K562 (cell line): ENCODE data around the gene FKBP11. TPM values are rescaled to one million over a fixed set of nuclear protein-coding genes. Genes with fewer than 3 reads are reported as not detected.
"Not testable (repeated sequence)": the region's sequence is repeated elsewhere in the genome, so short reads cannot be mapped to it uniquely, and the experiment has no call there.

Experiments used
- ATAC-seq: fragments of 200-7000 bp; cut with Tn5 transposase; 3 replicates; pipeline ENCODE4 v1.9.1; 2020; ENCODE audit warnings: moderate library complexity
- BruUV-seq: library from RNA; stranded (reverse); fragments of 400-500 nt; replicated peaks from 2 replicates; lab custom pipeline; 2021; lab: Mats Ljungman, UMichigan
- CTCF ChIA-PET: fragments of 300-600 bp; formaldehyde crosslinking; extraction: SDS; loops from one replicate; lab custom pipeline; 2021; ENCODE audit warnings: low intra/inter-chr PET ratio; lab: Yijun Ruan, JAX
- POLR2A ChIA-PET: fragments of 300-600, 350-650 bp; sonication (Branson Sonifier 250); formaldehyde crosslinking; extraction: SDS; loops from one replicate; lab custom pipeline; 2021; ENCODE audit warnings: antibody characterized with exemption, inconsistent platforms; lab: Yijun Ruan, JAX
- DNase-seq, 4 experiments: peaks; one replicate each; pipeline versions ENCODE4 v3.0.0 to v3.0.0-alpha.2; 2011 to 2018; ENCODE audit warnings: low spot score in 3 of 4, mixed read lengths in 3 of 4; ENCODE audit errors: extremely low read depth in 1 of 4
- FAIRE-seq: peaks from 2 replicates; lab custom pipeline; 2011; peaks lifted over from hg19 to GRCh38; lab: Jason Lieb, UNC
- H2AFZ ChIP-seq: 2 replicates; pipeline ENCODE4 v1.6.0; 2011; ENCODE audit warnings: low read depth, low read length, control low read depth, inconsistent platforms
- H3K27ac ChIP-seq: fragments of 200-600 bp; 3 replicates; pipeline ENCODE4 v1.8.0; 2011; ENCODE audit warnings: low read depth, mild to moderate bottlenecking, control low read depth, inconsistent platforms, low read length, moderate library complexity, mixed read lengths; ENCODE audit errors: extremely low read depth
- H3K27me3 ChIP-seq, 2 experiments: fragments of 300-600 bp in 1 of 2; 2 replicates in 1 of 2; 3 replicates in 1 of 2; pipeline versions ENCODE4 v1.6.0 to v1.8.0; 2011; ENCODE audit warnings: inconsistent platforms in 2 of 2, low read length in 2 of 2, mild to moderate bottlenecking in 1 of 2, mixed read lengths in 1 of 2, moderate library complexity in 1 of 2; ENCODE audit not compliant: control insufficient read depth in 2 of 2, insufficient read depth in 2 of 2
- H3K36me3 ChIP-seq: fragments of 300-600 bp; 3 replicates; pipeline ENCODE4 v1.8.0; 2011; ENCODE audit warnings: mild to moderate bottlenecking, low read length, inconsistent platforms; ENCODE audit not compliant: control insufficient read depth, insufficient read depth
- H3K4me1 ChIP-seq, 2 experiments: fragments of 200-600 bp in 1 of 2; replicated peaks in 1 of 2; 2 replicates in 1 of 2; 3 replicates in 1 of 2; pipeline versions ENCODE4 v1.5.1 to v1.8.0; 2011; ENCODE audit warnings: inconsistent platforms in 2 of 2, low read length in 2 of 2, mild to moderate bottlenecking in 1 of 2, mixed read lengths in 1 of 2, moderate library complexity in 1 of 2; ENCODE audit not compliant: control insufficient read depth in 2 of 2, insufficient read depth in 2 of 2
- H3K4me2 ChIP-seq: 2 replicates; pipeline ENCODE4 v1.6.1; 2011; ENCODE audit warnings: low read length, control low read depth, inconsistent platforms, mixed read lengths; ENCODE audit not compliant: insufficient read depth
- H3K4me3 ChIP-seq: fragments of 200-600 bp; sonication (generic), shearing (Covaris generic); 2 replicates; pipeline ENCODE4 v1.5.1; 2016; ENCODE audit warnings: control low read depth, inconsistent platforms
- H3K79me2 ChIP-seq: fragments of 200-600 bp; 3 replicates; pipeline ENCODE4 v1.8.0; 2011; ENCODE audit warnings: low read length, inconsistent platforms; ENCODE audit not compliant: control insufficient read depth, insufficient read depth
- H3K9ac ChIP-seq, 2 experiments: 2 replicates each; pipeline versions ENCODE4 v1.6.0 to v1.6.1; 2011; ENCODE audit warnings: low read depth in 2 of 2, low read length in 2 of 2, control low read depth in 1 of 2, inconsistent platforms in 1 of 2, mild to moderate bottlenecking in 1 of 2, mixed read lengths in 1 of 2; ENCODE audit not compliant: insufficient read depth in 1 of 2
- H3K9me1 ChIP-seq: one replicate; pipeline ENCODE4 v1.6.0; 2011; ENCODE audit warnings: inconsistent platforms, mild to moderate bottlenecking, low read length, moderate library complexity; ENCODE audit not compliant: control insufficient read depth, insufficient read depth
- H3K9me3 ChIP-seq: replicated peaks from 2 replicates; pipeline ENCODE4 v1.5.1; 2011; ENCODE audit warnings: low read depth, low read length, inconsistent platforms; ENCODE audit not compliant: control insufficient read depth, insufficient read depth
- H4K20me1 ChIP-seq: replicated peaks from 2 replicates; pipeline ENCODE4 v1.6.1; 2011; ENCODE audit warnings: low read length, inconsistent platforms, mixed read lengths; ENCODE audit not compliant: control insufficient read depth, insufficient read depth
- CBX3 ChIP-seq, 2 experiments: IDR thresholded peaks; 1 replicate in 1 of 2; 2 replicates in 1 of 2; pipeline ENCODE4 v1.6.1; 2012; ENCODE audit warnings: inconsistent platforms in 2 of 2, low read length in 2 of 2, borderline replicate concordance in 1 of 2, control low read depth in 1 of 2
- CEBPB ChIP-seq: fragments of 450-650 bp; IDR thresholded peaks from 2 replicates; pipeline ENCODE4 v1.6.1; 2016; ENCODE audit warnings: missing genetic modification characterization, missing compliant biosample characterization
- CREM ChIP-seq: IDR thresholded peaks from 2 replicates; pipeline ENCODE4 v1.6.1; 2014; ENCODE audit warnings: antibody characterized with exemption, low read depth
- ESRRB ChIP-seq: fragments of 250-450 bp; sonication (Bioruptor Pico); IDR thresholded peaks from 2 replicates; pipeline ENCODE4 v1.5.0; 2020; ENCODE audit warnings: mild to moderate bottlenecking, moderate library complexity, borderline replicate concordance
- GTF2E2 ChIP-seq: fragments of 200-800 bp; sonication (Bioruptor generic); IDR thresholded peaks from 2 replicates; pipeline ENCODE4 v1.6.1; 2016; ENCODE audit warnings: missing genetic modification characterization, missing compliant biosample characterization
- HNRNPUL1 ChIP-seq: fragments of 200-400 bp; formaldehyde crosslinking; IDR thresholded peaks from 2 replicates; pipeline ENCODE4 v1.6.1; 2017; ENCODE audit warnings: low read length
- NR3C1 ChIP-seq: sonication (generic); formaldehyde crosslinking; IDR thresholded peaks from 2 replicates; pipeline ENCODE4 v1.8.1; 2022; ENCODE audit warnings: missing genetic modification reagents
- OTX1 ChIP-seq: fragments of 450-650 bp; formaldehyde crosslinking; IDR thresholded peaks from 2 replicates; pipeline ENCODE4 v1.4.0; 2022; ENCODE audit warnings: mild to moderate bottlenecking
- SAFB2 ChIP-seq: fragments of 200-400 bp; formaldehyde crosslinking; IDR thresholded peaks from 2 replicates; pipeline ENCODE4 v1.6.1; 2018; ENCODE audit warnings: borderline replicate concordance, low read length, low read depth, moderate library complexity; ENCODE audit not compliant: severe bottlenecking
- ZNF717 ChIP-seq: fragments of 250-450 bp; sonication (Bioruptor Pico); IDR thresholded peaks from 2 replicates; pipeline ENCODE4 v1.5.0; 2021
- WGBS: fragments of 100-300 bp; shearing (Covaris generic); methylation state at CpG from one replicate; pipeline ENCODE4 v1.1.6; 2016; ENCODE audit warnings: low coverage, mixed read lengths; ENCODE audit not compliant: insufficient coverage; ENCODE audit errors: missing lambda C conversion rate; 5-methylcytosine and 5-hydroxymethylcytosine counted together
- in situ Hi-C: fragments of 300-500 bp; cut with MboI; formaldehyde crosslinking; loops from 4 replicates; pipeline ENCODE4 v1.15.0; 2018; ENCODE audit warnings: inconsistent platforms, mixed read lengths
- intact Hi-C: fragments of 100-400 bp; cut with micrococcal nuclease; formaldehyde crosslinking; loops from 2 replicates; pipeline ENCODE4 v1.14.2; 2022
- polyA plus RNA-seq, 8 experiments: library from polyadenylated mRNA; depleted of rRNA in 4 of 8; stranded (reverse) in 5 of 8; unstranded in 3 of 8; fragments of >200 nt; fragmentation: Nextera tagmentation in 2 of 8; fragmentation: Illumina TruSeq in 1 of 8; extraction: Ambion mirVana in 2 of 8; extraction: Trizol in 1 of 8; gene quantifications; 2 replicates each; pipeline versions ENCODE4 v1.2.1 to v1.2.3, GENCODE V29; 2011 to 2014; ENCODE audit warnings: inconsistent platforms in 1 of 8, missing spikeins in 1 of 8
- total RNA-seq, 7 experiments: library from RNA; depleted of rRNA in 6 of 7; stranded (reverse); fragments of >200 nt in 6 of 7; fragmentation: Illumina TruSeq in 2 of 7; extraction: Trizol in 2 of 7; gene quantifications; 2 replicates each; pipeline versions ENCODE4 v1.2.1 to v1.2.3, GENCODE V29; 2011 to 2021; ENCODE audit warnings: low replicate concordance in 1 of 7
- TF ChIP-seq, protein P1 (sequence below): sonication (generic); formaldehyde crosslinking; IDR thresholded peaks from 2 replicates; pipeline ENCODE4 v1.8.0; 2022; ENCODE audit warnings: mild to moderate bottlenecking, missing genetic modification reagents
- TF ChIP-seq, protein P2 (sequence below), 3 experiments: fragments of 200-800 bp in 1 of 3; fragments of 250-450 bp in 1 of 3; fragments of 450-650 bp in 1 of 3; sonication (Bioruptor Pico) in 1 of 3; sonication (Bioruptor generic) in 1 of 3; formaldehyde crosslinking in 1 of 3; IDR thresholded peaks; 2 replicates each; pipeline versions ENCODE4 v1.6.1 to v1.8.0; 2016 to 2022; ENCODE audit warnings: mild to moderate bottlenecking in 2 of 3, missing genetic modification characterization in 2 of 3, missing compliant biosample characterization in 1 of 3, moderate library complexity in 1 of 3

The FKBP11 gene
- total and polyA plus RNA-seq, 9 of the 15 experiments (the other 6 are each of a cell fraction or from before 2014, with no cell fraction given) = 1.6 to 8.2 (median 5.8) TPM

DNA sequence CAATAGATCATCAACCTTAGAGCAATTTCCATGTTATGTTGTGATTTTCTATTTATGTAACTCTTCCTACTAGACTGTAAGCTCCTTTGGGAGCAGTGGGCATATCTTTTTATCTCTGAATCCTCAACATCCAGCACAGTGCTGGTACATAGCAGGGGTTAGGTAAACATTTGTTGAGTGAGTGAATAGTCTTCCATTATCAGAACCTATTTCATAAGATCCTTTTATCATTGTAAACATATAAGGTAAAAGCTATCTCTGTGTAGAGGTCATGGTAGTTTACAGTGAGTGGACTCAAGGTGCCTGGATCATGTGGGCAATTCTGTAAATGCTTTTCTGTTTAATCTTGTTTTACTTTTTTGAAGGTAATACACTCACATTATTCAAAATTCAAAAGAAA lies 15.1 kb downstream of the FKBP11 start:
- Histone ChIP-seq H3K4me2 (no peak overlapping the region), H3K4me3 (no peak overlapping the region)
- in situ Hi-C loops = no loop called here

DNA sequence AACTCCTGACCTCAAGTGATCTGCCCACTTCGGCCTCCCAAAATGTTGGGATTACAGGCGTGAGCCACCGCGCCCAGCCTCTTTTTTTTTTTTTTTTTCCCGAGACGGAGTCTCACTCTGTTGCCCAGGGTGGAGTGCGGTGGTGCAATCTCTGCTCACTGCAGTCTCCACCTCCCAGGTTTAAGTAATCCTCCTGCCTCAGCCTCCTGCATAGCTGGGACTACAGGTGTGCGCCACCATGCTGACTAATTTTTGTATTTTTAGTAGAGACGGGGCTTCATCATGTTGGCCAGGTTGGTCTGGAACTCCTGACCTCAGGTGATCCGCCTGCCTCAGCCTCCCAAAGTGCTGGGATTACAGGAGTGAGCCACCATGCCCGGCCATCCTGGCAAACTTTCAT lies 15.6 kb downstream of the FKBP11 start:
- POLR2A ChIA-PET = interaction anchor here (0.9 kb wide), 1 partner anchor 29 kb away, joined by 4 read pairs; no protein-coding TSS in a partner anchor
- H3K27ac ChIP-seq, H3K79me2 ChIP-seq, in situ Hi-C loops, H3K9ac ChIP-seq, H3K36me3 ChIP-seq, FAIRE-seq, H3K4me2 ChIP-seq, H3K9me3 ChIP-seq, ATAC-seq, H4K20me1 ChIP-seq, CTCF ChIA-PET, intact Hi-C loops, DNase-seq, H2AFZ ChIP-seq, H3K4me3 ChIP-seq, H3K9me1 ChIP-seq, BruUV-seq, H3K4me1 ChIP-seq, H3K27me3 ChIP-seq: not testable (repeated sequence)
- 34% methylated on average over 6 of the region's 11 CpGs for WGBS

More for the DNA sequence above, 15.1 kb downstream of the FKBP11 start:
- Histone ChIP-seq H3K79me2 (no peaks in the 10 kb centered on the region), H3K9me3 (no peaks in the 10 kb centered on the region), H2AFZ (no peak overlapping the region), H3K36me3 (no peaks in the 10 kb centered on the region), H3K9ac (no peak overlapping the region), H3K9me1 (no peaks in the 10 kb centered on the region), H4K20me1 (no peaks in the 10 kb centered on the region), H3K27ac (no peak overlapping the region), H3K4me1 (no peaks in the 10 kb centered on the region; a peak in 1 of 5 replicates), H3K27me3 (peaks cover 0 to 3% of the 10 kb centered on the region in 2 experiments; a peak in 1 of 5 replicates)
- CTCF ChIA-PET = no interaction called here
- intact Hi-C loops = no loop called here
- no peak for TF ChIP-seq ZNF717 (CRISPR knock-in tag)
- TF ChIP-seq HNRNPUL1 = no peak
- TF ChIP-seq CREM = no peak
- TF ChIP-seq ESRRB (CRISPR knock-in tag) = no peak
- TF ChIP-seq OTX1 (CRISPR knock-in tag) = no peak
- TF ChIP-seq, protein P1, sequence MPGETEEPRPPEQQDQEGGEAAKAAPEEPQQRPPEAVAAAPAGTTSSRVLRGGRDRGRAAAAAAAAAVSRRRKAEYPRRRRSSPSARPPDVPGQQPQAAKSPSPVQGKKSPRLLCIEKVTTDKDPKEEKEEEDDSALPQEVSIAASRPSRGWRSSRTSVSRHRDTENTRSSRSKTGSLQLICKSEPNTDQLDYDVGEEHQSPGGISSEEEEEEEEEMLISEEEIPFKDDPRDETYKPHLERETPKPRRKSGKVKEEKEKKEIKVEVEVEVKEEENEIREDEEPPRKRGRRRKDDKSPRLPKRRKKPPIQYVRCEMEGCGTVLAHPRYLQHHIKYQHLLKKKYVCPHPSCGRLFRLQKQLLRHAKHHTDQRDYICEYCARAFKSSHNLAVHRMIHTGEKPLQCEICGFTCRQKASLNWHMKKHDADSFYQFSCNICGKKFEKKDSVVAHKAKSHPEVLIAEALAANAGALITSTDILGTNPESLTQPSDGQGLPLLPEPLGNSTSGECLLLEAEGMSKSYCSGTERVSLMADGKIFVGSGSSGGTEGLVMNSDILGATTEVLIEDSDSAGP (CRISPR knock-in tag) = no peak
- TF ChIP-seq GTF2E2 (tag) = no peak
- no peak for TF ChIP-seq SAFB2
- no peak for TF ChIP-seq CBX3 (IDR thresholded peaks at IDR 0.05; ENCODE audit: borderline replicate concordance in 1 of 2, low read length in 2 of 2)
- TF ChIP-seq, protein P2, sequence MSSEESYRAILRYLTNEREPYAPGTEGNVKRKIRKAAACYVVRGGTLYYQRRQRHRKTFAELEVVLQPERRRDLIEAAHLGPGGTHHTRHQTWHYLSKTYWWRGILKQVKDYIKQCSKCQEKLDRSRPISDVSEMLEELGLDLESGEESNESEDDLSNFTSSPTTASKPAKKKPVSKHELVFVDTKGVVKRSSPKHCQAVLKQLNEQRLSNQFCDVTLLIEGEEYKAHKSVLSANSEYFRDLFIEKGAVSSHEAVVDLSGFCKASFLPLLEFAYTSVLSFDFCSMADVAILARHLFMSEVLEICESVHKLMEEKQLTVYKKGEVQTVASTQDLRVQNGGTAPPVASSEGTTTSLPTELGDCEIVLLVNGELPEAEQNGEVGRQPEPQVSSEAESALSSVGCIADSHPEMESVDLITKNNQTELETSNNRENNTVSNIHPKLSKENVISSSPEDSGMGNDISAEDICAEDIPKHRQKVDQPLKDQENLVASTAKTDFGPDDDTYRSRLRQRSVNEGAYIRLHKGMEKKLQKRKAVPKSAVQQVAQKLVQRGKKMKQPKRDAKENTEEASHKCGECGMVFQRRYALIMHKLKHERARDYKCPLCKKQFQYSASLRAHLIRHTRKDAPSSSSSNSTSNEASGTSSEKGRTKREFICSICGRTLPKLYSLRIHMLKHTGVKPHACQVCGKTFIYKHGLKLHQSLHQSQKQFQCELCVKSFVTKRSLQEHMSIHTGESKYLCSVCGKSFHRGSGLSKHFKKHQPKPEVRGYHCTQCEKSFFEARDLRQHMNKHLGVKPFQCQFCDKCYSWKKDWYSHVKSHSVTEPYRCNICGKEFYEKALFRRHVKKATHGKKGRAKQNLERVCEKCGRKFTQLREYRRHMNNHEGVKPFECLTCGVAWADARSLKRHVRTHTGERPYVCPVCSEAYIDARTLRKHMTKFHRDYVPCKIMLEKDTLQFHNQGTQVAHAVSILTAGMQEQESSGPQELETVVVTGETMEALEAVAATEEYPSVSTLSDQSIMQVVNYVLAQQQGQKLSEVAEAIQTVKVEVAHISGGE (CRISPR knock-in tag; IDR thresholded peaks at IDR 0.05) = no peak
- TF ChIP-seq NR3C1 (CRISPR knock-in tag) = no peak
- no peak for TF ChIP-seq CEBPB
- no TSS peak for BruUV-seq
- POLR2A ChIA-PET = interaction anchor here (0.9 kb wide), 1 partner anchor 29 kb away, joined by 4 read pairs; no protein-coding TSS in a partner anchor
- DNase-seq (no peak), FAIRE-seq (no peak), ATAC-seq (no peak)
